H1 (cell line): ENCODE measurements around the gene CYBA. TPM values are rescaled to one million over a fixed set of nuclear protein-coding genes. Genes with fewer than 3 reads are reported as not detected.

Source experiments
- CTCF ChIA-PET: fragments of 300-600 bp; sonication (Branson Sonifier 250); formaldehyde crosslinking; loops from one replicate; lab custom pipeline; 2021; ENCODE audit not compliant: partially characterized antibody; lab: Charles Lee
- POLR2A ChIA-PET: fragments of 300-600 bp; sonication (Branson Sonifier 250); formaldehyde crosslinking; loops from one replicate; lab custom pipeline; 2021; ENCODE audit warnings: inconsistent platforms; ENCODE audit not compliant: partially characterized antibody; lab: Charles Lee
- DNase-seq, 2 experiments: peaks; one replicate each; pipeline versions ENCODE4 v3.0.0 to v3.0.0-alpha.2; 2010 to 2022; ENCODE audit warnings: low spot score in 2 of 2, low read depth in 1 of 2, mixed read lengths in 1 of 2
- FAIRE-seq: peaks from 2 replicates; lab custom pipeline; 2011; peaks lifted over from hg19 to GRCh38; lab: Jason Lieb, UNC
- H2AFZ ChIP-seq: 2 replicates; pipeline ENCODE4 v1.8.1; 2012; ENCODE audit warnings: low read length, inconsistent platforms
- H2AK5ac ChIP-seq: 2 replicates; pipeline ENCODE4 v1.6.1; 2013; ENCODE audit warnings: low read depth, low read length
- H2BK120ac ChIP-seq: replicated peaks from 2 replicates; pipeline ENCODE3; 2013; ENCODE audit warnings: low read depth, low read length, inconsistent platforms
- H2BK12ac ChIP-seq: 2 replicates; pipeline ENCODE4 v1.6.1; 2013; ENCODE audit warnings: low read depth, low read length
- H2BK15ac ChIP-seq: 2 replicates; pipeline ENCODE4 v1.6.1; 2013; ENCODE audit warnings: low read length
- H2BK20ac ChIP-seq: 2 replicates; pipeline ENCODE4 v1.6.1; 2013; ENCODE audit warnings: low read length
- H2BK5ac ChIP-seq: 2 replicates; pipeline ENCODE4 v1.6.1; 2013; ENCODE audit warnings: low read depth, low read length
- H3K14ac ChIP-seq: 2 replicates; pipeline ENCODE4 v1.6.1; 2013; ENCODE audit warnings: inconsistent platforms; ENCODE audit not compliant: insufficient read length
- H3K18ac ChIP-seq: 2 replicates; pipeline ENCODE4 v1.6.1; 2013; ENCODE audit warnings: low read length; ENCODE audit errors: extremely low read depth
- H3K23ac ChIP-seq: 2 replicates; pipeline ENCODE4 v1.6.1; 2013; ENCODE audit warnings: inconsistent platforms; ENCODE audit not compliant: insufficient read length
- H3K23me2 ChIP-seq: 2 replicates; pipeline ENCODE4 v1.6.1; 2013; ENCODE audit warnings: low read depth, low read length
- H3K27ac ChIP-seq: 2 replicates; pipeline ENCODE4 v1.6.1; 2011; ENCODE audit warnings: low read depth, low read length, inconsistent platforms
- H3K27me3 ChIP-seq, 4 experiments: replicated peaks in 1 of 4; 1 replicate in 1 of 4; 2 replicates in 3 of 4; pipeline versions ENCODE4 v1.6.1 to v1.8.1; 2011 to 2013; ENCODE audit warnings: low read length in 3 of 4, mild to moderate bottlenecking in 3 of 4, inconsistent platforms in 2 of 4, mixed read lengths in 2 of 4, moderate library complexity in 1 of 4; ENCODE audit not compliant: control insufficient read depth in 3 of 4, insufficient read depth in 3 of 4; ENCODE audit errors: extremely low read depth in 1 of 4
- H3K36me3 ChIP-seq, 4 experiments: 2 replicates each; pipeline versions ENCODE4 v1.6.1 to v1.8.1; 2011 to 2013; ENCODE audit warnings: mild to moderate bottlenecking in 4 of 4, low read length in 3 of 4, moderate library complexity in 2 of 4, control low read depth in 1 of 4, inconsistent platforms in 1 of 4; ENCODE audit not compliant: insufficient read depth in 4 of 4, control insufficient read depth in 2 of 4
- H3K4ac ChIP-seq: replicated peaks from 2 replicates; pipeline ENCODE3; 2013; ENCODE audit warnings: low read length, low read depth, mixed read lengths, inconsistent platforms; ENCODE audit not compliant: insufficient read length
- H3K4me1 ChIP-seq, 4 experiments: replicated peaks in 1 of 4; 1 replicate in 1 of 4; 2 replicates in 3 of 4; pipeline versions ENCODE4 v1.6.1 to v1.8.1; 2011 to 2013; ENCODE audit warnings: low read length in 3 of 4, inconsistent platforms in 2 of 4, mixed read lengths in 1 of 4; ENCODE audit not compliant: insufficient read depth in 4 of 4, control insufficient read depth in 3 of 4
- H3K4me2 ChIP-seq, 2 experiments: 2 replicates each; pipeline versions ENCODE4 v1.6.1 to v1.8.1; 2011 to 2013; ENCODE audit warnings: low read depth in 2 of 2, low read length in 2 of 2, control low read depth in 1 of 2, inconsistent platforms in 1 of 2, mild to moderate bottlenecking in 1 of 2; ENCODE audit not compliant: insufficient read depth in 1 of 2
- H3K4me3 ChIP-seq, 4 experiments: fragments of 200-600, 300-600 bp in 1 of 4; sonication (generic), shearing (Covaris generic), sonication (Bioruptor Twin) in 1 of 4; 2 replicates each; pipeline versions ENCODE4 v1.5.1 to v1.8.1; 2011 to 2016; ENCODE audit warnings: low read length in 4 of 4, low read depth in 3 of 4, control low read depth in 2 of 4, inconsistent platforms in 2 of 4, mild to moderate bottlenecking in 2 of 4, mixed read lengths in 1 of 4, moderate library complexity in 1 of 4; ENCODE audit not compliant: insufficient read depth in 2 of 4; ENCODE audit errors: extremely low read depth in 1 of 4
- H3K56ac ChIP-seq: replicated peaks from 2 replicates; pipeline ENCODE3; 2013; ENCODE audit warnings: low read depth, mild to moderate bottlenecking, mixed read lengths, low read length, inconsistent platforms; ENCODE audit not compliant: insufficient read length
- H3K79me1 ChIP-seq: 2 replicates; pipeline ENCODE4 v1.6.1; 2013; ENCODE audit warnings: low read depth, low read length, control low read depth
- H3K79me2 ChIP-seq, 2 experiments: 2 replicates each; pipeline versions ENCODE4 v1.6.1 to v1.8.1; 2012 to 2013; ENCODE audit warnings: low read length in 2 of 2, mild to moderate bottlenecking in 2 of 2, inconsistent platforms in 1 of 2; ENCODE audit not compliant: insufficient read depth in 2 of 2, control insufficient read depth in 1 of 2
- H3K9ac ChIP-seq, 4 experiments: replicated peaks in 1 of 4; 1 replicate in 1 of 4; 2 replicates in 3 of 4; pipeline versions ENCODE4 v1.6.1 to v1.8.1; 2011 to 2013; ENCODE audit warnings: low read depth in 3 of 4, low read length in 3 of 4, control low read depth in 2 of 4, mild to moderate bottlenecking in 2 of 4, moderate library complexity in 2 of 4, inconsistent platforms in 1 of 4; ENCODE audit errors: extremely low read depth in 1 of 4
- H3K9me3 ChIP-seq, 2 experiments: 2 replicates each; pipeline versions ENCODE4 v1.6.1 to v1.8.1; 2012 to 2013; ENCODE audit warnings: mild to moderate bottlenecking in 2 of 2, moderate library complexity in 2 of 2, control low read depth in 1 of 2, inconsistent platforms in 1 of 2, low read depth in 1 of 2, low read length in 1 of 2, mixed read lengths in 1 of 2; ENCODE audit not compliant: insufficient read depth in 2 of 2
- H4K20me1 ChIP-seq, 2 experiments: replicated peaks in 1 of 2; 2 replicates each; pipeline versions ENCODE3 to v1.8.1; 2011 to 2013; ENCODE audit warnings: inconsistent platforms in 2 of 2, low read length in 2 of 2, mild to moderate bottlenecking in 1 of 2; ENCODE audit not compliant: insufficient read depth in 2 of 2, control insufficient read depth in 1 of 2
- H4K5ac ChIP-seq: 2 replicates; pipeline ENCODE4 v1.6.1; 2013; ENCODE audit warnings: low read length, low read depth, mixed read lengths, inconsistent platforms; ENCODE audit not compliant: insufficient read length
- H4K8ac ChIP-seq: 2 replicates; pipeline ENCODE4 v1.8.0; 2013; ENCODE audit warnings: mild to moderate bottlenecking, moderate library complexity, low read length, inconsistent platforms; ENCODE audit not compliant: insufficient read depth; ENCODE audit errors: extremely low read depth
- H4K91ac ChIP-seq: replicated peaks from 2 replicates; pipeline ENCODE3; 2013; ENCODE audit warnings: low read length, mixed read lengths, inconsistent platforms; ENCODE audit not compliant: insufficient read length
- CHD2 ChIP-seq: IDR thresholded peaks from 2 replicates; pipeline ENCODE4 v1.6.1; 2012; ENCODE audit warnings: low read length, improper control_type of control experiment
- GTF2F1 ChIP-seq: IDR thresholded peaks from 2 replicates; pipeline ENCODE4 v1.6.1; 2012; ENCODE audit warnings: low read depth, low read length, improper control_type of control experiment, borderline replicate concordance
- HDAC6 ChIP-seq: IDR thresholded peaks from one replicate; pipeline ENCODE4 v1.7.1; 2012; ENCODE audit warnings: low read depth, mild to moderate bottlenecking, inconsistent platforms, low read length, moderate library complexity
- JUND ChIP-seq: IDR thresholded peaks from 2 replicates; pipeline ENCODE4 v1.6.1; 2011; ENCODE audit warnings: mild to moderate bottlenecking, improper control_type of control experiment, low read length
- KDM1A ChIP-seq: fragments of 200-600, 300-600 bp; sonication (generic); IDR thresholded peaks from 2 replicates; pipeline ENCODE4 v1.7.1; 2016; ENCODE audit warnings: mild to moderate bottlenecking, low read length, borderline replicate concordance
- KDM5A ChIP-seq: fragments of 200-600 bp; IDR thresholded peaks from 2 replicates; pipeline ENCODE4 v1.7.1; 2012; ENCODE audit warnings: mild to moderate bottlenecking, low read length, inconsistent platforms, mixed read lengths
- NANOG ChIP-seq: IDR thresholded peaks from 2 replicates; pipeline ENCODE4 v1.6.1; 2011; ENCODE audit warnings: low read length, low read depth, mild to moderate bottlenecking, inconsistent platforms; ENCODE audit not compliant: insufficient read depth, poor library complexity, severe bottlenecking
- PHF8 ChIP-seq: fragments of 200-600 bp; sonication (generic); conservative IDR thresholded peaks from 2 replicates; pipeline ENCODE4 v1.7.1; 2012; ENCODE audit warnings: low read depth, mild to moderate bottlenecking, inconsistent platforms, low read length, moderate library complexity
- RAD21 ChIP-seq, 2 experiments: IDR thresholded peaks in 1 of 2; conservative IDR thresholded peaks in 1 of 2; 2 replicates each; pipeline ENCODE4 v1.6.1; 2011; ENCODE audit warnings: low read depth in 2 of 2, low read length in 2 of 2, improper control_type of control experiment in 1 of 2, inconsistent platforms in 1 of 2, mild to moderate bottlenecking in 1 of 2, moderate library complexity in 1 of 2
- SP2 ChIP-seq: IDR thresholded peaks from 2 replicates; pipeline ENCODE4 v1.6.1; 2012; ENCODE audit warnings: mild to moderate bottlenecking, low read length, inconsistent platforms
- WGBS, 2 experiments: shearing (Covaris generic) in 1 of 2; methylation state at CpG; one replicate each; pipeline versions ENCODE4 v1.1.6 to v1.1.7; 2013 to 2015; ENCODE audit warnings: low lambda C conversion rate in 2 of 2, mixed read lengths in 2 of 2, inconsistent platforms in 1 of 2, low coverage in 1 of 2, missing lambda C conversion rate in 1 of 2; ENCODE audit not compliant: insufficient replicate concordance in 2 of 2, insufficient coverage in 1 of 2, insufficient read length in 1 of 2; ENCODE audit errors: extremely low coverage in 1 of 2, missing lambda C conversion rate in 1 of 2; 5-methylcytosine and 5-hydroxymethylcytosine counted together
- polyA plus RNA-seq, 7 experiments: library from polyadenylated mRNA; depleted of rRNA in 3 of 7; stranded (reverse) in 5 of 7; unstranded in 2 of 7; fragments of >200 nt in 5 of 7; fragments of 200-250 nt in 2 of 7; gene quantifications; 1 replicate in 5 of 7; 2 replicates in 1 of 7; 4 replicates in 1 of 7; pipeline versions ENCODE4 v1.2.1 to v1.2.3, GENCODE V29; 2011 to 2013; ENCODE audit warnings: missing spikeins in 2 of 7, mixed read lengths in 2 of 7
- total RNA-seq: library from RNA; stranded (reverse); fragmentation: NEBNext Ultra II Directional; extraction: Animal tissue kit (Norgen Biotek cat#: 25700); gene quantifications from 2 replicates; pipeline ENCODE4 v1.2.1, GENCODE V29; 2021
- TF ChIP-seq, protein P1 (sequence below): IDR thresholded peaks from 2 replicates; pipeline ENCODE4 v1.6.1; 2012; ENCODE audit warnings: inconsistent platforms
- TF ChIP-seq, protein P2 (sequence below): IDR thresholded peaks from 2 replicates; pipeline ENCODE4 v1.6.1; 2011; ENCODE audit warnings: low read depth, mild to moderate bottlenecking, low read length; ENCODE audit not compliant: insufficient read depth

CYBA gene
- total and polyA plus RNA-seq, 2 of the 8 experiments (the other 6 are each of a cell fraction or from before 2014, with no cell fraction given) = 136 to 254 TPM

DNA sequence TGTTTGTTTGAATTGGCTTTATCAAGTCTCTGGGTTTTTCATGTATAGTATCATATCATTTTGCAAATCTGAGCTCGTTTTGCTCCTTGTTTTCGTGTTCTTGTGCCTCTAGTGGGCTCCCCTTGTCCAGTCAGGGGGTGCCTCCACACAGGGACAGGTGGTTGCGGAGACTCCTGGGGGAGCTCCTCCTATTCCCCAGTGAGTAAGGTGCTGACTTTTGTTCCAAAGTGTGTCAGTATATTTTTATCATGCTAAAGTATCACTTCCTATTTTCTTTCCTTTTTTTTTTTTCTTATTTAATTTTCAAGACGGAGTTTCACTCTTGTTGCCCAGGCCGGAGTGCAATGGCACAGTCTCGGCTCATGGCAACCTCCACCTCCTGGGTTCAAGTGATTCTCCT is 42.8 kb downstream of the CYBA start:
- H3K18ac ChIP-seq = no peak overlapping the region
- no peak overlapping the region for H4K5ac ChIP-seq
- no peak overlapping the region for H3K14ac ChIP-seq
- no peak overlapping the region for H3K27ac ChIP-seq
- DNase-seq = no peak
- POLR2A ChIA-PET = no interaction called here
- FAIRE-seq = no peak
- H3K79me1 ChIP-seq = peaks cover 3% of the 10 kb centered on the region
- peaks cover 6 to 16% of the 10 kb centered on the region in 2 experiments for H4K20me1 ChIP-seq
- no peak overlapping the region for H4K8ac ChIP-seq
- no peak overlapping the region for H3K56ac ChIP-seq
- no peak overlapping the region for H2BK5ac ChIP-seq
- H2BK12ac ChIP-seq = no peak overlapping the region
- H2AK5ac ChIP-seq = no peak overlapping the region
- WGBS, 2 experiments = 96% methylated on average over 5 of the region's 6 CpGs; no CpG with 5 or more reads in 1 of the 2 experiments
- H3K27me3 ChIP-seq = no peaks in the 10 kb centered on the region
- no peaks in the 10 kb centered on the region for H3K9me3 ChIP-seq
- peaks cover 0 to 10% (median 4%) of the 10 kb centered on the region in 4 experiments; a peak in 3 of 7 replicates for H3K4me1 ChIP-seq
- H2BK15ac ChIP-seq = no peak overlapping the region
- no peak overlapping the region for H2BK120ac ChIP-seq
- no peak overlapping the region for H3K9ac ChIP-seq
- no peak overlapping the region for H4K91ac ChIP-seq
- H3K36me3 ChIP-seq = peaks cover 4 to 22% (median 6%) of the 10 kb centered on the region in 4 experiments; a peak in 5 of 8 replicates
- no peak overlapping the region for H3K4me2 ChIP-seq
- H3K23me2 ChIP-seq = peaks cover 5% of the 10 kb centered on the region; the same call in 1 of the 2 replicates
- H3K79me2 ChIP-seq = peaks cover 0 to 2% of the 10 kb centered on the region in 2 experiments; a peak in 1 of 4 replicates
- no peak overlapping the region for H3K23ac ChIP-seq
- H3K4me3 ChIP-seq = no peak overlapping the region
- no peak overlapping the region for H3K4ac ChIP-seq
- H2AFZ ChIP-seq = no peak overlapping the region
- H2BK20ac ChIP-seq = no peak overlapping the region
- CTCF ChIA-PET = interaction anchor here (0.6 to 2.8 kb wide), 5 partner anchors 10 to 218 kb away, joined by 3 to 17 read pairs (median 5); partner anchors contain the start of gene IL17C
- TF ChIP-seq NANOG (no peak), RAD21 (IDR thresholded peaks at IDR 0.05 in 1 of 2, conservative IDR thresholded peaks at IDR 0.05 in 1 of 2; ENCODE audit: low read depth in 2 of 2, low read length in 2 of 2) (no peak), JUND (no peak), HDAC6 (no peak), GTF2F1 (no peak), KDM1A (no peak), SP2 (no peak), KDM5A (no peak), CHD2 (no peak), PHF8 (no peak)
- TF ChIP-seq, protein P1, sequence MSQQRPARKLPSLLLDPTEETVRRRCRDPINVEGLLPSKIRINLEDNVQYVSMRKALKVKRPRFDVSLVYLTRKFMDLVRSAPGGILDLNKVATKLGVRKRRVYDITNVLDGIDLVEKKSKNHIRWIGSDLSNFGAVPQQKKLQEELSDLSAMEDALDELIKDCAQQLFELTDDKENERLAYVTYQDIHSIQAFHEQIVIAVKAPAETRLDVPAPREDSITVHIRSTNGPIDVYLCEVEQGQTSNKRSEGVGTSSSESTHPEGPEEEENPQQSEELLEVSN = no peak
- TF ChIP-seq, protein P2, sequence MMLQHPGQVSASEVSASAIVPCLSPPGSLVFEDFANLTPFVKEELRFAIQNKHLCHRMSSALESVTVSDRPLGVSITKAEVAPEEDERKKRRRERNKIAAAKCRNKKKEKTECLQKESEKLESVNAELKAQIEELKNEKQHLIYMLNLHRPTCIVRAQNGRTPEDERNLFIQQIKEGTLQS = no peak
